CD8-positive, alpha-beta memory T cell (primary cell): ENCODE data around the gene TICAM1. TPM values are rescaled to one million over a fixed set of nuclear protein-coding genes. Genes with fewer than 3 reads are reported as not detected.
A peak's percentile ranks its signal among the peaks of the same experiment; 100 is the strongest.
"Not testable (repeated sequence)": the region's sequence is repeated elsewhere in the genome, so short reads cannot be mapped to it uniquely, and the experiment has no call there.

Experiments used
- CTCF ChIA-PET: fragments of 350-600 bp; sonication (Branson Sonifier 250); formaldehyde crosslinking; loops from one replicate; lab custom pipeline; 2021; ENCODE audit warnings: antibody characterized with exemption; lab: Charles Lee
- POLR2A ChIA-PET: fragments of 350-600 bp; sonication (Branson Sonifier 250); formaldehyde crosslinking; loops from one replicate; lab custom pipeline; 2021; ENCODE audit warnings: antibody characterized with exemption; lab: Charles Lee
- DNase-seq, 5 donors: peaks; one replicate each; pipeline versions ENCODE4 v3.0.0 to v3.0.0-alpha.2; 2020 to 2022; ENCODE audit warnings: mixed read lengths in 1 of 5
- H3K27ac ChIP-seq: one replicate; pipeline ENCODE4 v1.7.0; 2013; ENCODE audit warnings: low read depth, mild to moderate bottlenecking, low read length, moderate library complexity
- H3K27me3 ChIP-seq: 2 replicates; pipeline ENCODE4 v1.7.0; 2013; ENCODE audit warnings: low read length, mild to moderate bottlenecking; ENCODE audit not compliant: insufficient read depth, poor library complexity, severe bottlenecking
- H3K36me3 ChIP-seq: 2 replicates; pipeline ENCODE4 v1.7.0; 2013; ENCODE audit warnings: mild to moderate bottlenecking, low read length, moderate library complexity; ENCODE audit not compliant: insufficient read depth
- H3K4me1 ChIP-seq: 2 replicates; pipeline ENCODE4 v1.7.0; 2013; ENCODE audit warnings: mild to moderate bottlenecking, low read length, moderate library complexity; ENCODE audit not compliant: insufficient read depth
- H3K4me3 ChIP-seq: 2 replicates; pipeline ENCODE4 v1.7.0; 2013; ENCODE audit warnings: mild to moderate bottlenecking, low read length
- H3K9me3 ChIP-seq: 2 replicates; pipeline ENCODE4 v1.7.0; 2013; ENCODE audit warnings: mild to moderate bottlenecking, low read length
- H3K27ac Mint-ChIP-seq, 8 donors: one replicate each; pipeline ENCODE4 v1.8.0; 2020 to 2021; ENCODE audit warnings: mixed read lengths in 8 of 8, mild to moderate bottlenecking in 6 of 8, inconsistent platforms in 3 of 8, moderate library complexity in 3 of 8
- H3K27me3 Mint-ChIP-seq, 2 donors: one replicate each; pipeline ENCODE4 v1.8.0; 2020 to 2021; ENCODE audit warnings: mixed read lengths in 2 of 2, mild to moderate bottlenecking in 1 of 2, moderate library complexity in 1 of 2
- H3K36me3 Mint-ChIP-seq, 3 donors: one replicate each; pipeline ENCODE4 v1.8.0; 2020 to 2021; ENCODE audit warnings: mixed read lengths in 3 of 3, inconsistent platforms in 1 of 3, mild to moderate bottlenecking in 1 of 3
- H3K4me1 Mint-ChIP-seq, 3 donors: one replicate each; pipeline ENCODE4 v1.8.0; 2020 to 2021; ENCODE audit warnings: mixed read lengths in 3 of 3, inconsistent platforms in 1 of 3, mild to moderate bottlenecking in 1 of 3
- H3K4me3 Mint-ChIP-seq, 7 donors: one replicate each; pipeline ENCODE4 v1.8.0; 2020 to 2021; ENCODE audit warnings: mixed read lengths in 7 of 7, mild to moderate bottlenecking in 6 of 7, moderate library complexity in 4 of 7, inconsistent platforms in 2 of 7
- H3K9me3 Mint-ChIP-seq, 5 donors: one replicate each; pipeline ENCODE4 v1.8.0; 2020 to 2022; ENCODE audit warnings: mixed read lengths in 5 of 5, mild to moderate bottlenecking in 3 of 5, moderate library complexity in 2 of 5, inconsistent platforms in 1 of 5
- polyA plus RNA-seq: library from polyadenylated mRNA; unstranded; fragments of 300-500 nt; fragmentation: Illumina TruSeq; gene quantifications from one replicate; pipeline ENCODE4 v1.2.3, GENCODE V29; 2021
- total RNA-seq, 2 experiments: library from RNA; stranded (reverse); gene quantifications; one replicate each; pipeline ENCODE4 v1.2.3, GENCODE V29; 2021

TICAM1 gene
- total and polyA plus RNA-seq, 3 experiments from 2014 or later, result 13.8 to 26.5 (median 24.4) TPM

- Histone ChIP-seq H3K4me3 (no peak overlapping the region), H3K4me1 (peaks cover 10% of the 10 kb centered on the region), H3K27ac (no peak overlapping the region), H3K36me3 (no peaks in the 10 kb centered on the region), H3K27me3 (no peaks in the 10 kb centered on the region), H3K9me3 (no peaks in the 10 kb centered on the region)
- no peaks in the 10 kb centered on the region for H3K9me3 Mint-ChIP-seq
- peak overlapping the region in 3 of 7 donors; percentile 16 to 84 (median 19) for H3K4me3 Mint-ChIP-seq
- CTCF ChIA-PET, result interaction anchor here (0.9 to 7.3 kb wide), 4 partner anchors 12 to 217 kb away, joined by 3 to 205 read pairs (median 4); partner anchors contain the start of gene FEM1A
- no peak for DNase-seq
- POLR2A ChIA-PET, result no interaction called here
- peaks cover 0 to 29% (median 0%) of the 10 kb centered on the region in 3 donors for H3K36me3 Mint-ChIP-seq
- peaks cover 10 to 19% (median 17%) of the 10 kb centered on the region in 3 donors for H3K4me1 Mint-ChIP-seq
- no peaks in the 10 kb centered on the region for H3K27me3 Mint-ChIP-seq
- H3K27ac Mint-ChIP-seq, result peak overlapping the region in 5 of 8 donors; percentile 9 to 91 (median 79)
Measured at GRCh38 chr19:4814625-4815425, 16.7 kb downstream of the TICAM1 start.

GRCh38 chr19:4811328-4812131 is 20.0 kb downstream of the TICAM1 start:
- Mint-ChIP-seq H3K4me1 (peaks cover 13 to 22% (median 17%) of the 10 kb centered on the region in 3 donors), H3K4me3 (no peak overlapping the region), H3K9me3 (no peaks in the 10 kb centered on the region), H3K36me3 (peaks cover 0 to 3% (median 0%) of the 10 kb centered on the region in 3 donors), H3K27ac (no peak overlapping the region), H3K27me3 (no peaks in the 10 kb centered on the region)
- Histone ChIP-seq H3K9me3 (no peaks in the 10 kb centered on the region), H3K27ac (no peak overlapping the region), H3K27me3 (no peaks in the 10 kb centered on the region), H3K36me3 (no peaks in the 10 kb centered on the region), H3K4me1 (peaks cover 10% of the 10 kb centered on the region), H3K4me3 (no peak overlapping the region)
- CTCF ChIA-PET, result interaction anchor here (1.0 to 7.3 kb wide), 10 partner anchors 11 to 222 kb away, joined by 3 to 205 read pairs (median 19); partner anchors contain the start of genes PLIN3 and TICAM1
- POLR2A ChIA-PET, result no interaction called here
- peak; percentile 70 to 89 (median 84) for DNase-seq

- ChIA-PET CTCF (interaction anchor here (4.2 to 5.8 kb wide), 2 partner anchors 21 to 223 kb away, joined by 55 to 98 read pairs; partner anchors contain the start of gene TICAM1), POLR2A (no interaction called here)
- no peak overlapping the region for H3K27ac Mint-ChIP-seq
- Histone ChIP-seq H3K27ac (no peak overlapping the region), H3K27me3 (no peaks in the 10 kb centered on the region), H3K4me3 (no peak overlapping the region), H3K4me1 (no peaks in the 10 kb centered on the region), H3K9me3 (no peaks in the 10 kb centered on the region), H3K36me3 (no peaks in the 10 kb centered on the region)
- H3K27me3 Mint-ChIP-seq, result no peaks in the 10 kb centered on the region
- H3K36me3 Mint-ChIP-seq, result no peaks in the 10 kb centered on the region
- no peaks in the 10 kb centered on the region for H3K9me3 Mint-ChIP-seq
- no peak overlapping the region for H3K4me3 Mint-ChIP-seq
- H3K4me1 Mint-ChIP-seq, result peaks cover 6 to 10% (median 6%) of the 10 kb centered on the region in 3 donors
- DNase-seq, result no peak
Measured at GRCh38 chr19:4807188-4807587, 24.3 kb downstream of the TICAM1 start.

- no peaks in the 10 kb centered on the region for H3K9me3 ChIP-seq
- no peaks in the 10 kb centered on the region for H3K4me1 ChIP-seq
- POLR2A ChIA-PET, result no interaction called here
- H3K27ac ChIP-seq, result no peak overlapping the region
- no peaks in the 10 kb centered on the region for H3K27me3 Mint-ChIP-seq
- no peak for DNase-seq
- no peak overlapping the region for H3K4me3 Mint-ChIP-seq
- CTCF ChIA-PET, result interaction anchor here (2.6 to 5.8 kb wide), 2 partner anchors 44 to 223 kb away, joined by 13 to 98 read pairs; no protein-coding TSS in a partner anchor
- peaks cover under 1 to 7% (median 3%) of the 10 kb centered on the region in 3 donors for H3K4me1 Mint-ChIP-seq
- no peaks in the 10 kb centered on the region for H3K27me3 ChIP-seq
- H3K4me3 ChIP-seq, result no peak overlapping the region
- H3K36me3 Mint-ChIP-seq, result no peaks in the 10 kb centered on the region
- no peak overlapping the region for H3K27ac Mint-ChIP-seq
- H3K9me3 Mint-ChIP-seq, result no peaks in the 10 kb centered on the region
- H3K36me3 ChIP-seq, result no peaks in the 10 kb centered on the region
Measured at GRCh38 chr19:4806384-4806783, 25.1 kb downstream of the TICAM1 start.

GRCh38 chr19:4805140-4805539 is 26.4 kb downstream of the TICAM1 start:
- H3K27me3 Mint-ChIP-seq, H3K9me3 ChIP-seq, H3K4me3 ChIP-seq, H3K27ac Mint-ChIP-seq, H3K27ac ChIP-seq, H3K4me1 Mint-ChIP-seq, DNase-seq, H3K4me3 Mint-ChIP-seq, POLR2A ChIA-PET, H3K27me3 ChIP-seq, H3K36me3 ChIP-seq, H3K4me1 ChIP-seq, H3K9me3 Mint-ChIP-seq, H3K36me3 Mint-ChIP-seq: not testable (repeated sequence)
- CTCF ChIA-PET, result interaction anchor here (0.9 to 2.6 kb wide), 3 partner anchors 14 to 73 kb away, joined by 3 to 13 read pairs (median 4); partner anchors contain the start of gene FEM1A

GRCh38 chr19:4803736-4804695 is 27.5 kb downstream of the TICAM1 start:
- Histone ChIP-seq H3K4me1 (no peaks in the 10 kb centered on the region), H3K27ac (no peak overlapping the region), H3K36me3 (no peaks in the 10 kb centered on the region), H3K9me3 (no peaks in the 10 kb centered on the region), H3K27me3 (no peaks in the 10 kb centered on the region), H3K4me3 (no peak overlapping the region)
- peaks cover 0 to 3% (median 0%) of the 10 kb centered on the region in 3 donors for H3K4me1 Mint-ChIP-seq
- H3K4me3 Mint-ChIP-seq, result no peak overlapping the region
- ChIA-PET POLR2A (no interaction called here), CTCF (interaction anchor here (1.2 to 2.6 kb wide), 2 partner anchors 46 to 72 kb away, joined by 4 to 13 read pairs; no protein-coding TSS in a partner anchor)
- peak overlapping the region in 1 of 8 donors; percentile 21 for H3K27ac Mint-ChIP-seq
- H3K36me3 Mint-ChIP-seq, result peaks cover 0 to 4% (median 0%) of the 10 kb centered on the region in 3 donors
- no peaks in the 10 kb centered on the region for H3K9me3 Mint-ChIP-seq
- H3K27me3 Mint-ChIP-seq, result no peaks in the 10 kb centered on the region
- peak; percentile 40 to 72 (median 53) for DNase-seq

GRCh38 chr19:4802711-4803110 is 28.8 kb downstream of the TICAM1 start:
- Histone ChIP-seq H3K36me3 (peaks cover 5% of the 10 kb centered on the region), H3K27ac (no peak overlapping the region), H3K4me3 (no peak overlapping the region), H3K27me3 (no peaks in the 10 kb centered on the region), H3K4me1 (no peaks in the 10 kb centered on the region), H3K9me3 (no peaks in the 10 kb centered on the region)
- Mint-ChIP-seq H3K36me3 (peaks cover 0 to 15% (median 0%) of the 10 kb centered on the region in 3 donors), H3K9me3 (no peaks in the 10 kb centered on the region), H3K27me3 (no peaks in the 10 kb centered on the region), H3K4me3 (no peak overlapping the region), H3K4me1 (peaks cover 0 to 3% (median 0%) of the 10 kb centered on the region in 3 donors), H3K27ac (no peak overlapping the region)
- ChIA-PET CTCF (interaction anchor here (2.0 kb wide), 1 partner anchor 12 kb away, joined by 7 read pairs; the partner anchor contains the start of gene FEM1A), POLR2A (no interaction called here)
- DNase-seq, result no peak
